CD8-positive, alpha-beta memory T cell (primary cell): ENCODE data around the gene NCOA1. TPM values are rescaled to one million over a fixed set of nuclear protein-coding genes. Genes with fewer than 3 reads are reported as not detected.
"Not testable (repeated sequence)": the region's sequence is repeated elsewhere in the genome, so short reads cannot be mapped to it uniquely, and the experiment has no call there.

Source experiments
- CTCF ChIA-PET: fragments of 350-600 bp; sonication (Branson Sonifier 250); formaldehyde crosslinking; loops from one replicate; lab custom pipeline; 2021; ENCODE audit warnings: antibody characterized with exemption; lab: Charles Lee
- POLR2A ChIA-PET: fragments of 350-600 bp; sonication (Branson Sonifier 250); formaldehyde crosslinking; loops from one replicate; lab custom pipeline; 2021; ENCODE audit warnings: antibody characterized with exemption; lab: Charles Lee
- DNase-seq, 5 donors: peaks; one replicate each; pipeline versions ENCODE4 v3.0.0 to v3.0.0-alpha.2; 2020 to 2022; ENCODE audit warnings: mixed read lengths in 1 of 5
- H3K27ac ChIP-seq: one replicate; pipeline ENCODE4 v1.7.0; 2013; ENCODE audit warnings: low read depth, mild to moderate bottlenecking, low read length, moderate library complexity
- H3K27me3 ChIP-seq: 2 replicates; pipeline ENCODE4 v1.7.0; 2013; ENCODE audit warnings: low read length, mild to moderate bottlenecking; ENCODE audit not compliant: insufficient read depth, poor library complexity, severe bottlenecking
- H3K36me3 ChIP-seq: 2 replicates; pipeline ENCODE4 v1.7.0; 2013; ENCODE audit warnings: mild to moderate bottlenecking, low read length, moderate library complexity; ENCODE audit not compliant: insufficient read depth
- H3K4me1 ChIP-seq: 2 replicates; pipeline ENCODE4 v1.7.0; 2013; ENCODE audit warnings: mild to moderate bottlenecking, low read length, moderate library complexity; ENCODE audit not compliant: insufficient read depth
- H3K4me3 ChIP-seq: 2 replicates; pipeline ENCODE4 v1.7.0; 2013; ENCODE audit warnings: mild to moderate bottlenecking, low read length
- H3K9me3 ChIP-seq: 2 replicates; pipeline ENCODE4 v1.7.0; 2013; ENCODE audit warnings: mild to moderate bottlenecking, low read length
- H3K27ac Mint-ChIP-seq, 8 donors: one replicate each; pipeline ENCODE4 v1.8.0; 2020 to 2021; ENCODE audit warnings: mixed read lengths in 8 of 8, mild to moderate bottlenecking in 6 of 8, inconsistent platforms in 3 of 8, moderate library complexity in 3 of 8
- H3K27me3 Mint-ChIP-seq, 2 donors: one replicate each; pipeline ENCODE4 v1.8.0; 2020 to 2021; ENCODE audit warnings: mixed read lengths in 2 of 2, mild to moderate bottlenecking in 1 of 2, moderate library complexity in 1 of 2
- H3K36me3 Mint-ChIP-seq, 3 donors: one replicate each; pipeline ENCODE4 v1.8.0; 2020 to 2021; ENCODE audit warnings: mixed read lengths in 3 of 3, inconsistent platforms in 1 of 3, mild to moderate bottlenecking in 1 of 3
- H3K4me1 Mint-ChIP-seq, 3 donors: one replicate each; pipeline ENCODE4 v1.8.0; 2020 to 2021; ENCODE audit warnings: mixed read lengths in 3 of 3, inconsistent platforms in 1 of 3, mild to moderate bottlenecking in 1 of 3
- H3K4me3 Mint-ChIP-seq, 7 donors: one replicate each; pipeline ENCODE4 v1.8.0; 2020 to 2021; ENCODE audit warnings: mixed read lengths in 7 of 7, mild to moderate bottlenecking in 6 of 7, moderate library complexity in 4 of 7, inconsistent platforms in 2 of 7
- H3K9me3 Mint-ChIP-seq, 5 donors: one replicate each; pipeline ENCODE4 v1.8.0; 2020 to 2022; ENCODE audit warnings: mixed read lengths in 5 of 5, mild to moderate bottlenecking in 3 of 5, moderate library complexity in 2 of 5, inconsistent platforms in 1 of 5
- polyA plus RNA-seq: library from polyadenylated mRNA; unstranded; fragments of 300-500 nt; fragmentation: Illumina TruSeq; gene quantifications from one replicate; pipeline ENCODE4 v1.2.3, GENCODE V29; 2021
- total RNA-seq, 2 experiments: library from RNA; stranded (reverse); gene quantifications; one replicate each; pipeline ENCODE4 v1.2.3, GENCODE V29; 2021

NCOA1 gene
- total and polyA plus RNA-seq, 3 experiments from 2014 or later, result 32.2 to 35.7 (median 32.7) TPM

- Mint-ChIP-seq H3K27me3 (no peaks in the 10 kb centered on the region), H3K36me3 (peaks cover 7 to 31% (median 10%) of the 10 kb centered on the region in 3 donors), H3K27ac (no peak overlapping the region), H3K4me1 (peaks cover 47 to 70% (median 66%) of the 10 kb centered on the region in 3 donors), H3K9me3 (peaks cover 0 to 20% (median 9%) of the 10 kb centered on the region in 5 donors), H3K4me3 (no peak overlapping the region)
- H3K36me3 ChIP-seq, result no peaks in the 10 kb centered on the region
- DNase-seq, result no peak
- no peaks in the 10 kb centered on the region for H3K9me3 ChIP-seq
- no peak overlapping the region for H3K27ac ChIP-seq
- no peaks in the 10 kb centered on the region for H3K27me3 ChIP-seq
- ChIA-PET POLR2A (no interaction called here), CTCF (no interaction called here)
- H3K4me3 ChIP-seq, result no peak overlapping the region
- H3K4me1 ChIP-seq, result peaks cover 13% of the 10 kb centered on the region
Observed at GRCh38 chr2:24546669-24547068, 55.6 kb downstream of the NCOA1 start.

- Histone ChIP-seq H3K27me3 (no peaks in the 10 kb centered on the region), H3K27ac (no peak overlapping the region), H3K36me3 (no peaks in the 10 kb centered on the region), H3K4me3 (no peak overlapping the region), H3K4me1 (peaks cover 13% of the 10 kb centered on the region), H3K9me3 (no peaks in the 10 kb centered on the region)
- POLR2A ChIA-PET, result no interaction called here
- Mint-ChIP-seq H3K27me3 (no peaks in the 10 kb centered on the region), H3K9me3 (peaks cover 0 to 13% (median 7%) of the 10 kb centered on the region in 5 donors), H3K36me3 (peaks cover 7 to 23% (median 10%) of the 10 kb centered on the region in 3 donors), H3K4me1 (peaks cover 47 to 71% (median 68%) of the 10 kb centered on the region in 3 donors), H3K27ac (no peak overlapping the region), H3K4me3 (no peak overlapping the region)
- CTCF ChIA-PET, result no interaction called here
- no peak for DNase-seq
Observed at GRCh38 chr2:24548058-24548457, 57.0 kb downstream of the NCOA1 start.

- DNase-seq, H3K27me3 ChIP-seq, H3K4me3 ChIP-seq, H3K4me1 ChIP-seq, H3K36me3 ChIP-seq, H3K27me3 Mint-ChIP-seq, CTCF ChIA-PET, H3K4me3 Mint-ChIP-seq, POLR2A ChIA-PET, H3K27ac ChIP-seq, H3K9me3 ChIP-seq: not testable (repeated sequence)
- Mint-ChIP-seq H3K9me3 (peaks cover 0 to 12% (median 7%) of the 10 kb centered on the region in 5 donors), H3K4me1 (peaks cover 34 to 64% (median 57%) of the 10 kb centered on the region in 3 donors), H3K36me3 (peaks cover 12 to 28% (median 17%) of the 10 kb centered on the region in 3 donors), H3K27ac (peak overlapping the region in 4 of 8 donors; percentile 1 to 55 (median 43))
Observed at GRCh38 chr2:24550301-24550700, 59.2 kb downstream of the NCOA1 start.

GRCh38 chr2:24551016-24551415 lies 60.0 kb downstream of the NCOA1 start:
- H3K27me3 Mint-ChIP-seq, result no peaks in the 10 kb centered on the region
- no peak for DNase-seq
- H3K4me3 Mint-ChIP-seq, result no peak overlapping the region
- peaks cover 18 to 35% (median 22%) of the 10 kb centered on the region in 3 donors for H3K36me3 Mint-ChIP-seq
- Histone ChIP-seq H3K36me3 (peaks cover under 1% of the 10 kb centered on the region), H3K4me3 (no peak overlapping the region), H3K4me1 (no peaks in the 10 kb centered on the region), H3K9me3 (no peaks in the 10 kb centered on the region), H3K27ac (no peak overlapping the region), H3K27me3 (no peaks in the 10 kb centered on the region)
- ChIA-PET POLR2A (no interaction called here), CTCF (no interaction called here)
- peaks cover 0 to 14% (median 10%) of the 10 kb centered on the region in 5 donors for H3K9me3 Mint-ChIP-seq
- peaks cover 37 to 66% (median 61%) of the 10 kb centered on the region in 3 donors for H3K4me1 Mint-ChIP-seq
- peak overlapping the region in 2 of 8 donors; percentile 8 to 50 for H3K27ac Mint-ChIP-seq

GRCh38 chr2:24552836-24553235 lies 61.8 kb downstream of the NCOA1 start:
- H3K27me3 Mint-ChIP-seq, result no peaks in the 10 kb centered on the region
- Histone ChIP-seq H3K4me1 (no peaks in the 10 kb centered on the region), H3K27ac (no peak overlapping the region), H3K27me3 (no peaks in the 10 kb centered on the region), H3K36me3 (peaks cover 4% of the 10 kb centered on the region), H3K9me3 (no peaks in the 10 kb centered on the region), H3K4me3 (no peak overlapping the region)
- peaks cover 21 to 50% (median 28%) of the 10 kb centered on the region in 3 donors for H3K36me3 Mint-ChIP-seq
- H3K4me1 Mint-ChIP-seq, result peaks cover 38 to 70% (median 68%) of the 10 kb centered on the region in 3 donors
- H3K9me3 Mint-ChIP-seq, result peaks cover 0 to 14% (median 11%) of the 10 kb centered on the region in 5 donors
- H3K4me3 Mint-ChIP-seq, result no peak overlapping the region
- CTCF ChIA-PET, result no interaction called here
- no peak overlapping the region for H3K27ac Mint-ChIP-seq
- POLR2A ChIA-PET, result no interaction called here
- no peak for DNase-seq

GRCh38 chr2:24558781-24559472 lies 67.9 kb downstream of the NCOA1 start:
- POLR2A ChIA-PET, result no interaction called here

GRCh38 chr2:24559473-24560113 lies 68.5 kb downstream of the NCOA1 start:
- Mint-ChIP-seq H3K4me3 (no peak overlapping the region), H3K27me3 (no peaks in the 10 kb centered on the region), H3K36me3 (peaks cover 30 to 39% (median 32%) of the 10 kb centered on the region in 3 donors), H3K9me3 (peaks cover 0 to 9% (median 2%) of the 10 kb centered on the region in 5 donors), H3K4me1 (peaks cover 51 to 83% (median 74%) of the 10 kb centered on the region in 3 donors), H3K27ac (peak overlapping the region in 3 of 8 donors; percentile 13 to 44 (median 14))
- no peak for DNase-seq
- CTCF ChIA-PET, result no interaction called here
- no peaks in the 10 kb centered on the region for H3K27me3 ChIP-seq
- H3K4me1 ChIP-seq, result no peaks in the 10 kb centered on the region
- peaks cover 4% of the 10 kb centered on the region for H3K36me3 ChIP-seq
- POLR2A ChIA-PET, result no interaction called here
- no peak overlapping the region for H3K27ac ChIP-seq
- no peaks in the 10 kb centered on the region for H3K9me3 ChIP-seq
- H3K4me3 ChIP-seq, result no peak overlapping the region

More at GRCh38 chr2:24558781-24559472, 67.9 kb downstream of the NCOA1 start:
- Histone ChIP-seq H3K36me3 (peaks cover 4% of the 10 kb centered on the region), H3K4me3 (no peak overlapping the region), H3K27ac (no peak overlapping the region), H3K4me1 (no peaks in the 10 kb centered on the region), H3K27me3 (no peaks in the 10 kb centered on the region), H3K9me3 (no peaks in the 10 kb centered on the region)
- Mint-ChIP-seq H3K27ac (peak overlapping the region in 2 of 8 donors; percentile 13 to 14), H3K36me3 (peaks cover 30 to 43% (median 32%) of the 10 kb centered on the region in 3 donors), H3K9me3 (peaks cover 0 to 9% (median 2%) of the 10 kb centered on the region in 5 donors), H3K27me3 (no peaks in the 10 kb centered on the region), H3K4me1 (peaks cover 54 to 83% (median 79%) of the 10 kb centered on the region in 3 donors), H3K4me3 (no peak overlapping the region)
- CTCF ChIA-PET, result no interaction called here
- no peak for DNase-seq

GRCh38 chr2:24565537-24565936 lies 74.5 kb downstream of the NCOA1 start:
- DNase-seq, result no peak
- POLR2A ChIA-PET, result no interaction called here

More at GRCh38 chr2:24565537-24565936, 74.5 kb downstream of the NCOA1 start:
- Histone ChIP-seq H3K27ac (no peak overlapping the region), H3K4me3 (no peak overlapping the region), H3K4me1 (no peaks in the 10 kb centered on the region), H3K27me3 (no peaks in the 10 kb centered on the region), H3K9me3 (no peaks in the 10 kb centered on the region), H3K36me3 (peaks cover 6% of the 10 kb centered on the region)
- CTCF ChIA-PET, result no interaction called here
- Mint-ChIP-seq H3K27ac (no peak overlapping the region), H3K4me3 (no peak overlapping the region), H3K36me3 (peaks cover 0 to 32% (median 17%) of the 10 kb centered on the region in 3 donors), H3K9me3 (no peaks in the 10 kb centered on the region), H3K4me1 (peaks cover 37 to 69% (median 46%) of the 10 kb centered on the region in 3 donors), H3K27me3 (no peaks in the 10 kb centered on the region)
